ENCODE data around the gene LHFPL4.

- TF ChIP-seq CTCF (conservative IDR thresholded peaks at IDR 0.05 in 1 of 2, IDR thresholded peaks at IDR 0.05 in 1 of 2; ENCODE audit: extremely low read depth in 1 of 2, insufficient read depth in 1 of 2, low read depth in 1 of 2, low read length in 2 of 2) = no peak
- no peak for TF ChIP-seq EZH2 (IDR thresholded peaks at IDR 0.05; ENCODE audit: borderline replicate concordance, low read length)
Observed at GRCh38 chr3:9582332-9582731, 28.7 kb upstream of the LHFPL4 start.

Measured in mammary epithelial cell (primary cell).